ENCODE results near the gene TAT.
"Not testable (repeated sequence)": the region's sequence is repeated elsewhere in the genome, so short reads cannot be mapped to it uniquely, and the experiment has no call there.

Gene TAT

DNA sequence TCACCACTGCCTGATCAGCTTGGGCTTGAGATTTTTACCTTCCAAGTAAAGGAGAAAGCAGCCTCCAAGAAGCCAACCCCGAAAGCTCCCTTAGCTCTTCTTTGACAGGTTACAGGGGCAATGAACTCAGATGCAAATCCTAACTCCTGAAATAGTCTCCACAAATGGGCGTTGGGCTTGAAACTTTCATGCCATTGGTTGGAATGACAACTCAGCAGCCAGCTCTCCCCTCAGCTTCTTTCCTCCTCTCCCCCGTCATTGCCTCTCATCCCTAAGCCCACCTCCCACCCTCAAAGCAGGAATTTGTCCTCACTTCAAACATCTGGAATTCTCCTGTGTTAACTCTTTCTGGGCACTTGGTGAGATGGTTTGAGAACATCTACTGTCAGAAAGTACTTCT lies at the start of gene TAT:
TAT (minus strand) TSS at position 122 of the 400 bp plus-strand sequence. CDS start 677 bp downstream, outside the sequence.
- DNase-seq, result no peak

DNA sequence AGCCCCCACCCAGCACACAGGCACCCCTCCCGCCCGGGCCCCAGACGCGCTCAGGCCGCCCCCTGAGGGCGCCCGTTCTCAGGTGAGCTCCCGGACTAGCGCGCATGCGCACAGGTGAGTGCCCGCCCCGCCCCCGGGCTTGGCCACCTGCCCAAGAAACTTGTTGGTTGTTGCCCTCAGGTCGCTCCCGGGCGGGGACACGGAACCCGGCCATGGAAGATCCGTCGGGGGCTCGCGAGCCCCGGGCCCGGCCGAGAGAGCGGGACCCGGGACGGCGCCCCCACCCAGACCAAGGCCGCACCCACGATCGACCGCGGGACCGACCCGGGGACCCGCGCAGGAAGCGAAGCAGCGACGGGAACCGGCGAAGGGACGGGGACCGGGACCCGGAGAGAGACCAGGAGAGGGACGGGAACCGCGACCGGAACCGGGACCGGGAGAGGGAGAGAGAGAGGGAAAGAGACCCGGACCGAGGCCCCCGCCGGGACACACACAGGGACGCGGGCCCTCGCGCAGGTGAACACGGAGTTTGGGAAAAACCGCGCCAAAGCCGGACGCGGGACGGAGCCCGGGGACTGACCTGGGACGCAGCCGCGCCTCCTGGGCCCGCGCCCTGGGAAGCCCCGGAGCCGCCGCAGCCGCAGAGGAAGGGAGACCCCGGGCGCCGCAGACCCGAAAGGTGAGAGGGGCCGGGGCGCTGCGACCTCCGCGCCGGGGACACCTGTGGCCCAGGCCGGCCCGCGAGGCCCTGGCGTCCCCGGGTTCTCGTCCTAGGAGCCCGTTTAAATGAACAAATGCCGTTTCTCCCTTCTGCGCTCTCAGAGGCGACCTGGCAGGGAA lies 49.3 kb upstream of the TAT start, which contains the start of gene MARVELD3:
MARVELD3 (plus strand) TSS at position 167 of the 840 bp plus-strand sequence; CDS start at position 213, 46 bp downstream.
- peak; percentile 17 to 57 for DNase-seq

DNA sequence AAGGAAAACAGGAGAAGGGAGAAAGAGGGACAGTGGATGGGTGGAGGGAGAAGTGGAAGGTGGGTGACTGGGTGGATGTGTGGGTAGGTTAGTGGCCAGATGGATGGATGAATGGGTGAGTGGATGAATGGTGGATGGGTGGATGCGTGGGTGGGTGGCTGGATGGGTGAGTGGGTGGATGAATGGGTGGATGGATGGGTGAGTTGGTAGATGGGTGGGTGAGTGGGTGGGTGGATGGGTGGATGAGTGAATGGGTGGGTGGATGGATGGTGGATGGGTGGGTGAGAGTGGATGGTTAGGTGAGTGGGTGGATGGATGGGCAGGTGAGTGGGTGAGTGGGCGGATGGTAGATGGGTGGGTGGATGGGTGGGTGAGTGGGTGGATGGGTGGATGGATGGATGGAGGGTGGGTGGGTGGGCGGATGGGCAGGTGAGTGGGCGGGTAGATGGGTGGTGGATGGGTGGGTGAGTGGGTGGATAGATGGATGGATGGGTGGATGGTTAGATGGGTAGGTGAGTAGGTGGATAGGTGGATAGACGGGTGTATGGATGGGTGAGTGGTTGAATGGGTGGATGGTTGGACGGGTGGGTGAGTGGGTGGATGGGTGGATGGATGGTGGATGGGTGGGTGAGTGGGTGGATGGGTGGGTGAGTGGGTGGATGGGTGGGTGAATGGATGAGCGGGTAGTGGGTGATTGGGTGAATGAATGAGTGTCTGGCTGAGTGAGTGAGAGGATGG lies 48.4 kb upstream of the TAT start:
- no peak for DNase-seq

- DNase-seq, result no peak
These were observed 46.7 kb upstream of the TAT start for GRCh38 chr16:71623597-71623996.

DNA sequence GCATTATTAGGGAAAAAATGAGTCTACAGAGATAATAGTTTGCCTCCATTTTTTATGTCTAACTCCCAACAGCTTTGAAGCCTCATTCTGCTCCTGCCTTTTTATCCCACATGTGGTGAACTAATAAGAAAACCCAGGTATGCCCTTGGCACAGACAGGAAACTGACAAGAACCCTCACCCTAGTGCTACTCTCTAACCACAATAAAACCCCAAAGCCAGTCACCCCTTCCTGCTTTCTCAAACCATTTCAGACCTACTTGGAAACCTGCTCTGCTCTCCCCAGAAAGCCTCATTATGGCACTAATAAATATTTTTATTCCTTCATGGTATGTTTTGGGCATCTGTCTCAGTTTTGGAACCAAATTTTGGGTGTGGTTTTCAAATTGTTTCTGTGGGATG lies 45.2 kb upstream of the TAT start:
- no peak for DNase-seq

GRCh38 chr16:71618429-71618828 lies 41.5 kb upstream of the TAT start:
- no peak for DNase-seq

GRCh38 chr16:71614956-71615355 lies 38.1 kb upstream of the TAT start:
- DNase-seq, result not testable (repeated sequence)

- DNase-seq, result peak; percentile 48 to 69
These were observed 34.3 kb upstream of the TAT start for GRCh38 chr16:71610936-71611871.

- no peak for DNase-seq
These were observed 33.6 kb upstream of the TAT start for GRCh38 chr16:71610447-71610846.

- no peak for DNase-seq
These were observed 32.2 kb upstream of the TAT start for GRCh38 chr16:71609066-71609465.

GRCh38 chr16:71600822-71601221 lies 23.9 kb upstream of the TAT start:
- DNase-seq, result no peak

- DNase-seq, result not testable (repeated sequence)
These were observed 21.5 kb upstream of the TAT start for GRCh38 chr16:71598426-71598825.

DNA sequence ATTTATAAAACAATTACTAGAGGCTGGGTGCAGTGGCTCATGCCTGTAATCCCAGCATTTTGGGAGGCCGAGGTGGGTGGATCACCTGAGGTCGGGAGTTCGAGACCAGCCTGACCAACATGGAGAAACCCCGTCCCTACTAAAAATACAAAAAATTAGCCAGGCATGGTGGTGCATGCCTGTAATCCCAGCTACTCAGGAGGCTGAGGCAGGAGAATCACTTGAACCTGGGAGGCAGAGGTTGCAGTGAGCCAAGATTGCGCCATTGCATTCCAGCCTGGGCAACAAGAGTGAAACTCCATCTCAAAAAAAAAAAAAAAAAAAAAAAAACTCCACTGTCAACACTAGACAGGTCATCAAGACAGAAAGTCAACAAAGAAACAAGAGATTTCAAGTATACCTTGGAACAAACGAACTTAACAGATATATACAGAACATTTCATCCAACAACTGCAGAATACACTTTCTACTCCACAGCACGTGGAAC lies 18.5 kb upstream of the TAT start:
- DNase-seq, result not testable (repeated sequence)

GRCh38 chr16:71594000-71594646 lies 17.2 kb upstream of the TAT start:
- no peak for DNase-seq

- no peak for DNase-seq
These were observed 16.4 kb upstream of the TAT start for GRCh38 chr16:71593048-71593999.

DNA sequence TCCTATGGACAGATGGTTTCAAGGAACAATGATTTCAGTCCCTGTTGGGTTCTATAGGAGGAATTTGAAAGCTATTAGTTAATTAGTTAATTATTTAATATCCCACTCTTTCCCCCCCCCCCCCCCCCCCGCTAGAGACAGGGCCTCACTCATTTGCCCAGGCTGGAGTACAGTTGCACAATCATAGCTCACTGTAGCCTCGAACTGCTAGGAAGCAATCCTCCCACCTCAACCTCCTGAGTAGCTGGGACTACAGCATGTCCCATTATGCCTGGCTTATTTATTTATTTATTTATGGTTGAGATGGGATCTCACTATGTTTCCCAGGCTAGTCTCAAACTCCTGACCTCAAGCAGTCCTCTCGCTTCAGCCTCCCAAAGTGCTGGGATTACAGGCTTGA lies 15.0 kb upstream of the TAT start:
- DNase-seq, result no peak

- DNase-seq, result no peak
These were observed 13.7 kb upstream of the TAT start for GRCh38 chr16:71590584-71590983.

DNA sequence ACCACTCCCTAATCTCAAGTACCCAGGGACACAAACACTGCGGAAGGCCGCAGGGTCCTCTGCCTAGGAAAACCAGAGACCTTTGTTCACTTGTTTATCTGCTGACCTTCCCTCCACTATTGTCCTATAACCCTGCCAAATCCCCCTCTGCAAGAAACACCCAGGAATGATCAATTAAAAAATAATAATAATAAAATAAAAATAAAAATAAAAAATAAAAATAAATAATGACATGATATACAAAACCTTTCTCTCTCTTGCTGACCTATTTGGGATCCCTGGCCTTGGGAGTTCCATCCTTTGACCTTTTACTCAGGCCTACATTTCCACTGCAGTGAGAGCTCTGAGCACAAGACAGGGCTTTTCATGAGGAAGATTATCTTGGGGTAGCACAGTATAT lies 13.2 kb upstream of the TAT start:
- DNase-seq, result not testable (repeated sequence)

DNA sequence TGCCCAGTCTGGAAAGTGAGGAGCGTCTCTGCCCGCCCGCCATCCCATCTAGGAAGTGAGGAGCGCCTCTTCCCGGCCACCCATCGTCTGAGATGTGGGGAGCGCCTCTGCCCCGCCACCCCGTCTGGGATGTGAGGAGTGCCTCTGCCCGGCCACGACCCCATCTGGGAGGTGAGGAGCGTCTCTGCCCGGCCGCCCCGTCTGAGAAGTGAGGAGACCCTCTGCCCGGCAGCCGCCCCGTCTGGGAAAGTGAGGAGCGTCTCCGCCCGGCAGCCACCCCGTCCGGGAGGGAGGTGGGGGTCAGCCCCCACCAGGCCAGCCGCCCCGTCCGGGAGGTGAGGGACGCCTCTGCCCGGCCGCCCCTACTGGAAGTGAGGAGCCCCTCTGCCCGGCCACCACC lies 12.4 kb upstream of the TAT start:
- not testable (repeated sequence) for DNase-seq

DNA sequence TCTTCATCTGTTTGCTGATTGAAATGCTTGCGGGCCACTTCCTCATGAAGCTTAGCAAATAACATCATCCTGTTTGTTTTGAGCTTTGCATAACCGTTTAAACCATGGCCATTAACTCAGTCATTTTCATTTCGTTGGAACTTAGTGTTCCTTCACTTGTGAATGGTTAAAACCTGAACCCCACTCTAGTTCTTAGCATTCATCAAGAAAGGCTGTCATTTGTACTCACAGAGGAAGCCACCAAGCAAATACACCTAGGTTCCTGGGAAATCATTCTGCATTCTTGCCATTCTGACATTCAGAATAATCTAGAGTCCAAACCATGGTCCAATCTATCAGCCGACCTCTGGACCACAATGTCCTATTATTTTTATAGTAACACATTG lies 8.4 kb upstream of the TAT start:
- DNase-seq, result no peak

Data from NCI-H1930 (cell line).